ENCODE results near the gene RUNX1.

DNA sequence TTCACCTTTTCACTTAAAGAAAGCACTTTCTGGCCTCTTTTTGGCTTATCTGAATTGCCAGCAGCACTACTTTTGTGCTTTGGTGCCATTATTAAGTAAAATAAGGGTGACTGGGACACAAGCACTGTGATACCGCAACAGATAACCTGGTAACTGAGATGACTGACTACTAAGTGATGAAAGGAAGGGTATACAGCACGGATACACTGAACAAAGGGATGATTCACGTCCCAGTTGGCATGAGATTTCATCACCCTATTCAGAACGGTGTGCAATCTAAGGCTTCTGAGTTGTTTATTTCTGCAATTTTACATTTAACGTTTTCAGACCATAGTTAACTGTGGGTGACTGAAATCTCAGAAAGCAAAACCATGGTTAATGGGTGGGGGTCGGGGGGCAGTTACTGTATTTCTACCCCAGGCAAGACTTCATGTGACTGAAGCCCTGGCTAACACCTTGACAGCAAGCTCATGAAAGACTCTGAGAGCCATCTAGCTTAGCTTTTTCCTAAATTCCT is 277.5 kb downstream of the RUNX1 start:
- no peak for TF ChIP-seq CTCF (IDR thresholded peaks at IDR 0.05; ENCODE audit: extremely low read depth in 1 of 2, insufficient read depth in 1 of 2, low read depth in 1 of 2, low read length in 2 of 2)
- no peak for TF ChIP-seq MAX (IDR thresholded peaks at IDR 0.05; ENCODE audit: insufficient read depth, insufficient read length)
- no peak for TF ChIP-seq MYC (IDR thresholded peaks at IDR 0.05; ENCODE audit: low read depth, low read length)
- TF ChIP-seq POLR2A (IDR thresholded peaks at IDR 0.05; ENCODE audit: low read depth, low read length): no peak
- no peak for TF ChIP-seq EZH2 (IDR thresholded peaks at IDR 0.05; ENCODE audit: borderline replicate concordance, low read depth, low read length, severe bottlenecking)
- no peak for TF ChIP-seq JUN (IDR thresholded peaks at IDR 0.05; ENCODE audit: borderline replicate concordance, insufficient read depth, insufficient read length, low read depth)
- TF ChIP-seq POLR2AphosphoS5 (IDR thresholded peaks at IDR 0.05; ENCODE audit: insufficient read depth, low read depth, low read length): no peak
- no peak for TF ChIP-seq GATA2 (IDR thresholded peaks at IDR 0.05; ENCODE audit: insufficient read depth, insufficient read length, low read depth, low read length)
- TF ChIP-seq FOS (IDR thresholded peaks at IDR 0.05; ENCODE audit: borderline replicate concordance, insufficient read depth, low read length): no peak

Data from endothelial cell of umbilical vein (primary cell).